ENCODE data around the gene LYPD6B.

LYPD6B gene

GRCh38 chr2:149132339-149132738 lies 93.8 kb downstream of the LYPD6B start:
- Histone ChIP-seq H3K36me3 (ENCODE audit: insufficient read depth, low read length) (no peaks in the 10 kb centered on the region), H3K9me3 (replicated peaks; ENCODE audit: low read length) (no peaks in the 10 kb centered on the region), H3K4me3 (ENCODE audit: low read length) (no peak overlapping the region)

GRCh38 chr2:149132901-149133300 lies 94.4 kb downstream of the LYPD6B start:
- H3K4me3 ChIP-seq (ENCODE audit: low read length), result no peak overlapping the region
- no peaks in the 10 kb centered on the region for H3K9me3 ChIP-seq (replicated peaks; ENCODE audit: low read length)
- peaks cover 5% of the 10 kb centered on the region for H3K4me1 ChIP-seq (ENCODE audit: control insufficient read depth, insufficient read depth, low read length)
- no peak overlapping the region for H3K4me2 ChIP-seq (ENCODE audit: low read length)
- H3K27me3 ChIP-seq (ENCODE audit: control insufficient read depth, insufficient read depth, low read length), result no peaks in the 10 kb centered on the region
- H3K9ac ChIP-seq (ENCODE audit: low read depth, low read length), result no peak overlapping the region
- no peaks in the 10 kb centered on the region for H3K36me3 ChIP-seq (ENCODE audit: insufficient read depth, low read length)

More at GRCh38 chr2:149132339-149132738, 93.8 kb downstream of the LYPD6B start:
- Histone ChIP-seq H3K9ac (ENCODE audit: low read depth, low read length) (no peak overlapping the region), H3K4me2 (ENCODE audit: low read length) (no peak overlapping the region), H3K27me3 (ENCODE audit: control insufficient read depth, insufficient read depth, low read length) (no peaks in the 10 kb centered on the region), H3K4me1 (ENCODE audit: control insufficient read depth, insufficient read depth, low read length) (peaks cover 5% of the 10 kb centered on the region)

GRCh38 chr2:149134335-149134923 lies 95.9 kb downstream of the LYPD6B start:
- no peak overlapping the region for H3K4me2 ChIP-seq (ENCODE audit: low read length)
- H3K36me3 ChIP-seq (ENCODE audit: insufficient read depth, low read length), result no peaks in the 10 kb centered on the region
- no peaks in the 10 kb centered on the region for H3K27me3 ChIP-seq (ENCODE audit: control insufficient read depth, insufficient read depth, low read length)

GRCh38 chr2:149136111-149136510 lies 97.6 kb downstream of the LYPD6B start:
- no peaks in the 10 kb centered on the region for H3K4me1 ChIP-seq (ENCODE audit: control insufficient read depth, insufficient read depth, low read length)
- H3K36me3 ChIP-seq (ENCODE audit: insufficient read depth, low read length), result no peaks in the 10 kb centered on the region
- H3K27me3 ChIP-seq (ENCODE audit: control insufficient read depth, insufficient read depth, low read length), result no peaks in the 10 kb centered on the region
- no peak overlapping the region for H3K4me3 ChIP-seq (ENCODE audit: low read length)
- no peak overlapping the region for H3K4me2 ChIP-seq (ENCODE audit: low read length)
- no peak overlapping the region for H3K9ac ChIP-seq (ENCODE audit: low read depth, low read length)
- H3K9me3 ChIP-seq (replicated peaks; ENCODE audit: low read length), result no peaks in the 10 kb centered on the region

More at GRCh38 chr2:149134335-149134923, 95.9 kb downstream of the LYPD6B start:
- Histone ChIP-seq H3K4me3 (ENCODE audit: low read length) (no peak overlapping the region), H3K4me1 (ENCODE audit: control insufficient read depth, insufficient read depth, low read length) (peaks cover 5% of the 10 kb centered on the region), H3K9ac (ENCODE audit: low read depth, low read length) (no peak overlapping the region), H3K9me3 (replicated peaks; ENCODE audit: low read length) (no peaks in the 10 kb centered on the region)

- H3K9ac ChIP-seq (ENCODE audit: low read depth, low read length), result no peak overlapping the region
- no peaks in the 10 kb centered on the region for H3K9me3 ChIP-seq (replicated peaks; ENCODE audit: low read length)
- no peak overlapping the region for H3K4me3 ChIP-seq (ENCODE audit: low read length)
- no peaks in the 10 kb centered on the region for H3K4me1 ChIP-seq (ENCODE audit: control insufficient read depth, insufficient read depth, low read length)
- no peaks in the 10 kb centered on the region for H3K27me3 ChIP-seq (ENCODE audit: control insufficient read depth, insufficient read depth, low read length)
- H3K4me2 ChIP-seq (ENCODE audit: low read length), result no peak overlapping the region
- no peaks in the 10 kb centered on the region for H3K36me3 ChIP-seq (ENCODE audit: insufficient read depth, low read length)
Measured at GRCh38 chr2:149141046-149141445, 102.5 kb downstream of the LYPD6B start.

- Histone ChIP-seq H3K4me2 (ENCODE audit: low read length) (no peak overlapping the region), H3K36me3 (ENCODE audit: insufficient read depth, low read length) (no peaks in the 10 kb centered on the region), H3K27me3 (ENCODE audit: control insufficient read depth, insufficient read depth, low read length) (no peaks in the 10 kb centered on the region), H3K9ac (ENCODE audit: low read depth, low read length) (no peak overlapping the region), H3K9me3 (replicated peaks; ENCODE audit: low read length) (no peaks in the 10 kb centered on the region), H3K4me3 (ENCODE audit: low read length) (no peak overlapping the region), H3K4me1 (ENCODE audit: control insufficient read depth, insufficient read depth, low read length) (no peaks in the 10 kb centered on the region)
Measured at GRCh38 chr2:149143734-149144133, 105.2 kb downstream of the LYPD6B start.

- Histone ChIP-seq H3K4me3 (ENCODE audit: low read length) (no peak overlapping the region), H3K9ac (ENCODE audit: low read depth, low read length) (no peak overlapping the region), H3K27me3 (ENCODE audit: control insufficient read depth, insufficient read depth, low read length) (no peaks in the 10 kb centered on the region), H3K9me3 (replicated peaks; ENCODE audit: low read length) (no peaks in the 10 kb centered on the region), H3K36me3 (ENCODE audit: insufficient read depth, low read length) (no peaks in the 10 kb centered on the region), H3K4me1 (ENCODE audit: control insufficient read depth, insufficient read depth, low read length) (no peaks in the 10 kb centered on the region), H3K4me2 (ENCODE audit: low read length) (no peak overlapping the region)
Measured at GRCh38 chr2:149145314-149146295, 107.1 kb downstream of the LYPD6B start.

GRCh38 chr2:149146876-149147275 lies 108.4 kb downstream of the LYPD6B start:
- Histone ChIP-seq H3K27me3 (ENCODE audit: control insufficient read depth, insufficient read depth, low read length) (no peaks in the 10 kb centered on the region), H3K4me2 (ENCODE audit: low read length) (no peak overlapping the region), H3K4me1 (ENCODE audit: control insufficient read depth, insufficient read depth, low read length) (no peaks in the 10 kb centered on the region), H3K9ac (ENCODE audit: low read depth, low read length) (no peak overlapping the region), H3K4me3 (ENCODE audit: low read length) (no peak overlapping the region), H3K36me3 (ENCODE audit: insufficient read depth, low read length) (no peaks in the 10 kb centered on the region), H3K9me3 (replicated peaks; ENCODE audit: low read length) (no peaks in the 10 kb centered on the region)

GRCh38 chr2:149148194-149149006 lies 109.9 kb downstream of the LYPD6B start:
- H3K9ac ChIP-seq (ENCODE audit: low read depth, low read length), result no peak overlapping the region

GRCh38 chr2:149149007-149149297 lies 110.5 kb downstream of the LYPD6B start:
- Histone ChIP-seq H3K9ac (ENCODE audit: low read depth, low read length) (no peak overlapping the region), H3K4me2 (ENCODE audit: low read length) (no peak overlapping the region), H3K36me3 (ENCODE audit: insufficient read depth, low read length) (no peaks in the 10 kb centered on the region), H3K4me1 (ENCODE audit: control insufficient read depth, insufficient read depth, low read length) (peaks cover 7% of the 10 kb centered on the region), H3K9me3 (replicated peaks; ENCODE audit: low read length) (no peaks in the 10 kb centered on the region), H3K27me3 (ENCODE audit: control insufficient read depth, insufficient read depth, low read length) (no peaks in the 10 kb centered on the region), H3K4me3 (ENCODE audit: low read length) (no peak overlapping the region)

More at GRCh38 chr2:149148194-149149006, 109.9 kb downstream of the LYPD6B start:
- Histone ChIP-seq H3K9me3 (replicated peaks; ENCODE audit: low read length) (no peaks in the 10 kb centered on the region), H3K4me3 (ENCODE audit: low read length) (no peak overlapping the region), H3K4me1 (ENCODE audit: control insufficient read depth, insufficient read depth, low read length) (peaks cover 7% of the 10 kb centered on the region), H3K36me3 (ENCODE audit: insufficient read depth, low read length) (no peaks in the 10 kb centered on the region), H3K27me3 (ENCODE audit: control insufficient read depth, insufficient read depth, low read length) (no peaks in the 10 kb centered on the region), H3K4me2 (ENCODE audit: low read length) (no peak overlapping the region)

GRCh38 chr2:149152469-149152953 lies 114.0 kb downstream of the LYPD6B start:
- Histone ChIP-seq H3K36me3 (ENCODE audit: insufficient read depth, low read length) (no peaks in the 10 kb centered on the region), H3K4me1 (ENCODE audit: control insufficient read depth, insufficient read depth, low read length) (peaks cover 7% of the 10 kb centered on the region), H3K27me3 (ENCODE audit: control insufficient read depth, insufficient read depth, low read length) (no peaks in the 10 kb centered on the region), H3K9ac (ENCODE audit: low read depth, low read length) (no peak overlapping the region), H3K9me3 (replicated peaks; ENCODE audit: low read length) (no peaks in the 10 kb centered on the region), H3K4me2 (ENCODE audit: low read length) (no peak overlapping the region), H3K4me3 (ENCODE audit: low read length) (no peak overlapping the region)
